T47D (cell line): Measurements from ENCODE around the gene PSTPIP1.

Experiments
- DNase-seq, 2 experiments: peaks; one replicate each; pipeline versions ENCODE4 v3.0.0 to v3.0.0-alpha.2; 2011 to 2012; ENCODE audit warnings: low read depth in 1 of 2, low spot score in 1 of 2
- JUND ChIP-seq: IDR thresholded peaks from 2 replicates; pipeline ENCODE4 v1.6.1; 2012; ENCODE audit warnings: low read depth
- in situ Hi-C: cut with HindIII; loops from 2 replicates; pipeline ENCODE4 v1.10.0; 2016; ENCODE audit warnings: low sequenced_read_pairs, low pct_unique_long_range_greater_than_20kb

Gene PSTPIP1

GRCh38 chr15:76996526-76997401, 1.8 kb downstream of the PSTPIP1 start:
- no peak for DNase-seq

DNA sequence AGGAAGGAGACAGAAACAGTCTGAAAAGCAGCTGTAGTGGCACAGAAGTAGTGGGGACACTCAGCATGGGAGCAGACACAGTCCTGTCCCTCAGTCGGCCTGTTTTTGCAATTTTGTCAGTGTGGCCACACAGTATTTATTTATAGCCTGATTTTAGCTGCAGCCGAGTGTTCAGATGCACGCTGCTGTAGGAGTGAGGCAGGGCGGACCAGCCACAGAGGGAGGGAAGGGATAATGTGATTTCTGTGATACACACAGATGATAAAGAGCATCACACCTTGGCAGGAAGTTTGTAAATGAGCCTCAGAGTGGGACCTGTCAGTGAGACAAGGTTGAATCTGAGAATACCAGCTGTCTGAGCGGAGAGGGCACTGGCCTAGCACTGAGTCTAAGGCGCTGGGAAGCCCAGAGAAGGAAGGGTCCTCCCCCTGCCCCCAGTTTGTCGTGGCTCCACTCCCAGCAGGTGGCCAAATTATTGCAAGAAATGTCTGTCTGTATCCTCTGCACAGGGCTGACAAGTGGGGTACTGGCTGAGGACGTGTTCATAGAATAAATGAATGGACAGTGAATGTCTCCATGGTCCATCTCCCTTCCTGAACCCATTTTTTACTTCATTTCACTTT, 3.8 kb downstream of the PSTPIP1 start:
- no peak for DNase-seq
- in situ Hi-C loops, result no loop called here
- no peak for TF ChIP-seq JUND

More at GRCh38 chr15:76996526-76997401, 1.8 kb downstream of the PSTPIP1 start:
- in situ Hi-C loops, result no loop called here
- no peak for TF ChIP-seq JUND

GRCh38 chr15:76999996-77000395, 5.1 kb downstream of the PSTPIP1 start:
- no peak for DNase-seq
- in situ Hi-C loops, result no loop called here
- TF ChIP-seq JUND, result no peak

- no peak for TF ChIP-seq JUND
- in situ Hi-C loops, result no loop called here
- no peak for DNase-seq
Measured at GRCh38 chr15:77001351-77001750, 6.4 kb downstream of the PSTPIP1 start.

DNA sequence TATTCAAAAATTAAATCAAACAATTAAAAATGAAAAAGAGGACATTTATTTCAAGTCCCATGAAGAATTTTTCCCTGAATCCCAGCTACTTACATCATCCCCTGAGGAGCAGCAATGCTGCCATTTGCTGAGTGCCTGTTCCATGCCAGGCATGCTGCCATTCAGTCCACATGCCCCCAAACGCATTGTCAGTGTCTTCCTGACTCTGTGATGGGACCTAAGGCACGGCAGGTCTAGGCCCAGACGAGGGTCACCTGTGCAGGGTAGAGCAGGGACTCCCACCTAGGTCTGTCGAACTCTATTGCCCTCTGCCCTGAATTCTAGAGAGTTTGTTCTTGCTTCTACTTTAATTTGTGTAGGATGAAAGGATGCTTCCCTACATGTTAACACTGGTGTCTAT, 7.0 kb downstream of the PSTPIP1 start:
- no peak for DNase-seq
- no peak for TF ChIP-seq JUND
- in situ Hi-C loops, result no loop called here

- in situ Hi-C loops, result no loop called here
- no peak for TF ChIP-seq JUND
- DNase-seq, result no peak
Measured at GRCh38 chr15:77002436-77002835, 7.5 kb downstream of the PSTPIP1 start.

DNA sequence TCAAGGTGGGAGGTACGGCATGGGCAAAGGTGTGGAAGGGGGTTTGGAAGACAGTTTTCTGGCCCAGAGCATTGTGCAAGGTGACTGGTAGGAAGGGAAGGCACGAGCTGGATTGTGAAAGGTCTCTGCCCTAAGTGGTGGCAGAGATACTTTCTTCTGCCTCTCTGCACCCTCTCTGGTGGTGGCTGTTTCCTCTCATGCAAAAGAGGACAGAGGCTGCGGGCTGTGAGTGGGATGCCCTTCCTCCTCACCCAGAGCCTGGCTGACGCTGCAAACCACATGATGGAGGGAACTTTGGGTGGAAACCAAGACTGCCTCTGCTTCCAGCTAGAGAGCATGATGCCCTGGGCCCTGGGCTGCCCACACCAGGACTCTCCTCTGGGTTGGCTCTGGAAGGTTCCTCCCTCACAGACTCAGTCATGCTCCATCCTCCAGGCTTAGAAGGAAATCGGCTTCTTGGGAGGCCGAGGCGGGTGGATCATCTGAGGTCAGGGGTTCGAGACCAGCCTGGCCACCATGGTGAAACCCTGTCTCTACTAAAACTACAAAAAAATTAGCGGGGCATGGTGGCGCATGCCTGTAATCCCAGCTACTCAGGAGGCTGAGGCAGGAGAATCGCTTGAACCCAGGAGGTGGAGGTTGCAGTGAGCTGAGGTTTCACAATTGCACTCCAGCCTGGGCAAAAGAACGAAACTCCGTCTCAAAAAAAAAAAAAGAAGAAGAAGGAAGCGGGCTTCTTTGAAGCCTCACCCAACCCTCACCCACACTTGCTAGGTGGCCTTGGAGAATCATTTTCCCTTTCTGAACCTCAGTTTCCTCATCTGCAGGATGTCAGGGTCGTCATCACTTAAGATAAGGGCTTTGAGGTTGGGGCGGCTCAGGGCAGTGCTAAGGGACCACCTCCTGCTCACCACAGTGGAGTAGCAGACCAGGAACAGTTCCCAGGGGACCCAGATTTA, 8.3 kb downstream of the PSTPIP1 start:
- in situ Hi-C loops, result no loop called here
- DNase-seq, result no peak
- no peak for TF ChIP-seq JUND

DNA sequence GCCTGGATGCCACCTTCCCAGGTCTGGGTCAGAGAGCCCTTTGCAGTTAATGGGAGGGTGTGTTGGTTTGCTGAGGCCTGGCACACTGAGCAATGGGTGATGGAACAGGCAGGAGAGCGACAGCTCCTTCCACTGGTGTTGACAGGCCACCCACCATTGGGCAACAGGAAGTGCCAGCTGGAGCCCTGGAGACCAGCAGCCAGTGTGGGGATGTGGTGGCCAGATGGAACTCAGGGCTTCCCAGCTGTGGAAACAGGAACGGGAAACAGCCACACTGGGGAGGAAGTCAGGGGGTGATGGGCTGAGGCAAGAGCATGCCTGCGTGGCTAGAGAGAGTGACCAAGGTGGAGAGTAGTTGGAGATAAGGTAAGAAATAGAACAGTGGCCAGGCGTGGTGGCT, 9.3 kb downstream of the PSTPIP1 start:
- TF ChIP-seq JUND, result no peak
- in situ Hi-C loops, result no loop called here
- DNase-seq, result no peak

GRCh38 chr15:77009176-77009575, 14.2 kb downstream of the PSTPIP1 start:
- in situ Hi-C loops, result no loop called here
- no peak for DNase-seq
- no peak for TF ChIP-seq JUND

DNA sequence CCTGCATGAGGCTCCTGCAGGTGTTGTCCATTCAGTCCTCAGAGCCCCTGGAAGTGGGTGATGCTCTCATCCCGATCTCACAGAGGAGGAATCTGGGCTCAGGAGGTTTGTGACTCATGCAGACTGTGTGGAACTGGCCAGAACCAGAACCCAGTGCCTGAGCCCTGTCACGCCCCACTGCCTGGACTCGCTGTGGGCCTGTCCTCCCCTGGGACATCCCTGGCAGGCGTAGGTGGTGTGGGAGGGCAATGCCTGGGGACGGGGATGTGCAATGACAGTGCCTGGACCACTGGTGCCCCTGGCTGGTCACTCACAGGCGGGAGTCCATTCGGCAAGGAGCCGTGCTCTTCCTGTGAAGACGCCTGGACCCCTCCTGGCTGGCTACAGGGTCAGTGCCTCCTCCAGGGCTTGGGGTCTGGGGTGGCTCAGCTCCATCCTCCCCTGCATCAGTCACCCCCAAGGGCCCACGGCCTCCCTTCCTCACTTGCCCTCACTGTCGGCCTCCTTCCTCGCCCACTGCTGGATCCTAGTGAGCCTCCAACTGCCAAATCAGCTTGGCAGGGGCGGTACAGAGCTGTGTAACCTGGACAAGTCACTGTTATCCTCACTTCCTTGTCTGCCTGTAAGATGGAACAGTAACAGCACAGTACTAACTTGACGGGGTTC, 14.9 kb downstream of the PSTPIP1 start:
- TF ChIP-seq JUND, result no peak
- peak in 1 of 2 experiments; percentile 10 for DNase-seq
- in situ Hi-C loops, result no loop called here

GRCh38 chr15:77010312-77010686, 15.4 kb downstream of the PSTPIP1 start:
- in situ Hi-C loops, result no loop called here
- TF ChIP-seq JUND, result no peak
- peak; percentile 42 to 63 for DNase-seq

DNA sequence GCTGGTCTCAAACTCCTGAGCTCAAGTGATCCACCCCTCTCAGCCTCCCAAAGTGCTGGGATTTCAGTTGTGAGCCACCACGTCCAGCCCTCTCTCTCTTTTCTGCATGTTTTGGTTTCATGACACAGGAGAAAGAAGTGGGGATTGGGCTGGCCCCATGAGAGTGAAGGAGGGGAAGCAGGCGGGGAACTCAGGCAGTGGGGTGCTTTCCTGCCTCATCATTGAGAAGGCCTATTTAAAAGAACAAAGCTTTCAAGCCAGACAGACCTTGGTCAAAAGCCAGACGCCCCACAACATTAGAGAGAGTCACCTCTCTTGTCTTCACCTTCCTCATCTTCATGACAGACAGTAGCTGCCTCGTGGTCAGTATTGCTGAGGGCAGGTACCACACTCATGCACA, 15.9 kb downstream of the PSTPIP1 start:
- in situ Hi-C loops, result no loop called here
- DNase-seq, result no peak
- no peak for TF ChIP-seq JUND
